ENCODE data around the gene PDILT.

PDILT gene

GRCh38 chr16:20336955-20337354 lies 67.6 kb downstream of the PDILT start:
- DNase-seq (ENCODE audit: low read depth in 2 of 2): no peak
- TF ChIP-seq, protein P1, sequence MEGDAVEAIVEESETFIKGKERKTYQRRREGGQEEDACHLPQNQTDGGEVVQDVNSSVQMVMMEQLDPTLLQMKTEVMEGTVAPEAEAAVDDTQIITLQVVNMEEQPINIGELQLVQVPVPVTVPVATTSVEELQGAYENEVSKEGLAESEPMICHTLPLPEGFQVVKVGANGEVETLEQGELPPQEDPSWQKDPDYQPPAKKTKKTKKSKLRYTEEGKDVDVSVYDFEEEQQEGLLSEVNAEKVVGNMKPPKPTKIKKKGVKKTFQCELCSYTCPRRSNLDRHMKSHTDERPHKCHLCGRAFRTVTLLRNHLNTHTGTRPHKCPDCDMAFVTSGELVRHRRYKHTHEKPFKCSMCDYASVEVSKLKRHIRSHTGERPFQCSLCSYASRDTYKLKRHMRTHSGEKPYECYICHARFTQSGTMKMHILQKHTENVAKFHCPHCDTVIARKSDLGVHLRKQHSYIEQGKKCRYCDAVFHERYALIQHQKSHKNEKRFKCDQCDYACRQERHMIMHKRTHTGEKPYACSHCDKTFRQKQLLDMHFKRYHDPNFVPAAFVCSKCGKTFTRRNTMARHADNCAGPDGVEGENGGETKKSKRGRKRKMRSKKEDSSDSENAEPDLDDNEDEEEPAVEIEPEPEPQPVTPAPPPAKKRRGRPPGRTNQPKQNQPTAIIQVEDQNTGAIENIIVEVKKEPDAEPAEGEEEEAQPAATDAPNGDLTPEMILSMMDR (IDR thresholded peaks at IDR 0.05; ENCODE audit: low read depth, low read length): no peak
- no peak overlapping the region for H3K4me3 ChIP-seq (replicated peaks in 1 of 2; ENCODE audit: low read depth in 2 of 2, low read length in 2 of 2)

DNA sequence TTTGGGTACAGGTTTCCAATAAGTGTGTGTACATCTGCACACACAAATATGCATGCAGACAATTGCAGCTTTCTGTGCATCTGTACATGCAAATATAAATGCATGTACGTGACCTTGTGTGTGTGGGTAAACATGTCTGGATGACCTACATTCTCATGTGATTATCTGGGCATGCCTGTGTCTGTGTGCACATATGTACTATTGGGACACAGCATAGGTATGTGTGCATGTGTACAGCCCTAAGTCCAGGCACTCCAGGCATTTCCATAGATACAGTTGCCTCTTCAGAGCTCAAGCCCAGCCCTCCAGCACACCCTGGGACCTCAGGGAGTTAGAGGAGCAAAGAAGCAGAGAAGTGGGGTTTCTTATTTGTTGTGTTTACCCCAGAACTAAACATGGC lies 70.1 kb downstream of the PDILT start:
- H3K4me3 ChIP-seq (replicated peaks in 1 of 2; ENCODE audit: low read depth in 2 of 2, low read length in 2 of 2): no peak overlapping the region
- TF ChIP-seq, protein P1 (IDR thresholded peaks at IDR 0.05; ENCODE audit: low read depth, low read length): no peak
- DNase-seq (ENCODE audit: low read depth in 2 of 2): no peak

DNA sequence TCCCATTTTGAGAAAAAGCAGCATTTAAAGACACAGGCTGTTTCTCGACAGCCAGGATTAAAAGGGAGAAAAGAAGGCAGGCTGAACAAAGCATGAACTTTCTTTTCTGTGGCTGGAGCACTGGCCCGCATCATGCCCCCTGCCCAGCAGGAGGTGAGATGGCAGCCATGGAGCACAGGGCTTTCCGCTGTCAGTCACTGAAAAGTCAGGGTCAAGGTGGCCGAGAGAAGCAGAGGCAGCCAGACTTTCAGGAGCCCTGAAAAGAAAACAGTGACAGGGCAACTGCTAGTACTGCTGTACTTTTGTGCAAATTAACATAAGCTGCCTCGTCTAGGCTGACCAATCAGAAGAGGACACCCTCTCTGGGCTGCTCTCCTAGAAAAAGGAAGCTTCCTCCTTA lies 71.4 kb downstream of the PDILT start:
- H3K4me3 ChIP-seq (replicated peaks in 1 of 2; ENCODE audit: low read depth in 2 of 2, low read length in 2 of 2): no peak overlapping the region
- TF ChIP-seq, protein P1 (IDR thresholded peaks at IDR 0.05; ENCODE audit: low read depth, low read length): no peak
- no peak for DNase-seq (ENCODE audit: low read depth in 2 of 2)

- TF ChIP-seq, protein P1 (IDR thresholded peaks at IDR 0.05; ENCODE audit: low read depth, low read length): no peak
- H3K4me3 ChIP-seq (replicated peaks in 1 of 2; ENCODE audit: low read depth in 2 of 2, low read length in 2 of 2): no peak overlapping the region
- DNase-seq (ENCODE audit: low read depth in 2 of 2): no peak
Observed at GRCh38 chr16:20332411-20332810, 72.1 kb downstream of the PDILT start.

- no peak overlapping the region for H3K4me3 ChIP-seq (replicated peaks in 1 of 2; ENCODE audit: low read depth in 2 of 2, low read length in 2 of 2)
- TF ChIP-seq, protein P1 (IDR thresholded peaks at IDR 0.05; ENCODE audit: low read depth, low read length): no peak
Observed at GRCh38 chr16:20331635-20332034, 72.9 kb downstream of the PDILT start.

GRCh38 chr16:20329392-20330138 lies 75.0 kb downstream of the PDILT start:
- no peak for DNase-seq (ENCODE audit: low read depth in 2 of 2)
- TF ChIP-seq, protein P1 (IDR thresholded peaks at IDR 0.05; ENCODE audit: low read depth, low read length): no peak
- H3K4me3 ChIP-seq (replicated peaks in 1 of 2; ENCODE audit: low read depth in 2 of 2, low read length in 2 of 2): no peak overlapping the region

More at GRCh38 chr16:20331635-20332034, 72.9 kb downstream of the PDILT start:
- no peak for DNase-seq (ENCODE audit: low read depth in 2 of 2)
